GM12878 (cell line): ENCODE results near the gene RNASEH2B. TPM values are rescaled to one million over a fixed set of nuclear protein-coding genes. Genes with fewer than 3 reads are reported as not detected.

Experiments used
- ATAC-seq: fragments of 200-7000 bp; cut with Tn5 transposase; 3 replicates; pipeline ENCODE4 v1.9.1; 2020; ENCODE audit warnings: mild to moderate bottlenecking, moderate library complexity
- BruUV-seq: library from RNA; stranded (reverse); fragments of 400-500 nt; replicated peaks from 2 replicates; lab custom pipeline; 2021; lab: Mats Ljungman, UMichigan
- CTCF ChIA-PET: fragments of 300-600 bp; sonication (Branson Sonifier 250); formaldehyde crosslinking; extraction: SDS; loops from one replicate; lab custom pipeline; 2021; ENCODE audit warnings: inconsistent platforms; lab: Yijun Ruan, JAX
- POLR2A ChIA-PET: fragments of 350-600 bp; formaldehyde crosslinking; extraction: SDS; loops from one replicate; lab custom pipeline; 2021; ENCODE audit warnings: inconsistent platforms; lab: Charles Lee
- RAD21 ChIA-PET: fragments of 300-600 bp; sonication (Branson Sonifier 250); formaldehyde crosslinking; loops from one replicate; lab custom pipeline; 2023; ENCODE audit warnings: antibody characterized with exemption; ENCODE audit not compliant: unreplicated experiment; lab: Charles Lee
- SMC1A ChIA-PET: fragments of 300-600 bp; sonication (Branson Sonifier 250); formaldehyde crosslinking; loops from one replicate; lab custom pipeline; 2023; ENCODE audit not compliant: unreplicated experiment, uncharacterized antibody; lab: Charles Lee
- DNase-seq: peaks from one replicate; pipeline ENCODE4 v3.0.0-alpha.2; 2011; ENCODE audit warnings: low read depth, low spot score
- FAIRE-seq: peaks from 3 replicates; lab custom pipeline; 2011; peaks lifted over from hg19 to GRCh38; lab: Jason Lieb, UNC
- H2AFZ ChIP-seq: 2 replicates; pipeline ENCODE4 v1.6.0; 2011; ENCODE audit warnings: low read depth, low read length, control low read depth; ENCODE audit not compliant: control insufficient read depth
- H3K27ac ChIP-seq: 2 replicates; pipeline ENCODE4 v1.5.1; 2011; ENCODE audit warnings: control low read depth; ENCODE audit not compliant: control insufficient read depth, insufficient read depth
- H3K27me3 ChIP-seq, 2 experiments: replicated peaks in 1 of 2; 2 replicates each; pipeline versions ENCODE4 v1.6.0 to v1.6.1; 2011; ENCODE audit warnings: low read length in 1 of 2; ENCODE audit not compliant: control insufficient read depth in 2 of 2, insufficient read depth in 2 of 2
- H3K36me3 ChIP-seq, 2 experiments: 2 replicates each; pipeline ENCODE4 v1.5.1; 2011; ENCODE audit warnings: low read length in 1 of 2; ENCODE audit not compliant: control insufficient read depth in 2 of 2, insufficient read depth in 2 of 2
- H3K4me1 ChIP-seq: 2 replicates; pipeline ENCODE4 v1.6.1; 2011; ENCODE audit warnings: mild to moderate bottlenecking, low read length, moderate library complexity, mixed read lengths; ENCODE audit not compliant: control insufficient read depth, insufficient read depth
- H3K4me2 ChIP-seq: 2 replicates; pipeline ENCODE4 v1.6.0; 2011; ENCODE audit warnings: control low read depth; ENCODE audit not compliant: control insufficient read depth, insufficient read depth
- H3K4me3 ChIP-seq: fragments of 200-600 bp; sonication (generic); 2 replicates; pipeline ENCODE4 v1.5.1; 2016
- H3K79me2 ChIP-seq: 2 replicates; pipeline ENCODE4 v1.6.0; 2011; ENCODE audit warnings: low read length; ENCODE audit not compliant: control insufficient read depth, insufficient read depth
- H3K9ac ChIP-seq: 2 replicates; pipeline ENCODE4 v1.8.0; 2011; ENCODE audit warnings: low read length, control low read depth, mixed read lengths; ENCODE audit not compliant: control insufficient read depth, insufficient read depth
- H3K9me3 ChIP-seq: replicated peaks from 3 replicates; pipeline ENCODE4 v1.5.1; 2011; ENCODE audit warnings: mild to moderate bottlenecking, low read length; ENCODE audit not compliant: control insufficient read depth, insufficient read depth
- H4K20me1 ChIP-seq: 2 replicates; pipeline ENCODE4 v1.6.0; 2011; ENCODE audit not compliant: control insufficient read depth, insufficient read depth
- BMI1 ChIP-seq: fragments of 450-650 bp; IDR thresholded peaks from 2 replicates; pipeline ENCODE4 v1.6.1; 2016; ENCODE audit warnings: mild to moderate bottlenecking, moderate library complexity, borderline replicate concordance
- EED ChIP-seq: sonication (generic); IDR thresholded peaks from 2 replicates; pipeline ENCODE4 v1.6.1; 2016; ENCODE audit warnings: antibody characterized with exemption, low read depth
- HDGF ChIP-seq: fragments of 450-650 bp; IDR thresholded peaks from 2 replicates; pipeline ENCODE4 v1.6.1; 2016; ENCODE audit warnings: antibody characterized with exemption
- MEF2A ChIP-seq: IDR thresholded peaks from 2 replicates; pipeline ENCODE4 v1.6.1; 2011; ENCODE audit warnings: low read depth, mild to moderate bottlenecking, low read length, moderate library complexity; ENCODE audit not compliant: insufficient read depth
- MLLT1 ChIP-seq: fragments of 450-650 bp; IDR thresholded peaks from 2 replicates; pipeline ENCODE4 v1.6.1; 2016; ENCODE audit warnings: mild to moderate bottlenecking
- PRDM15 ChIP-seq: fragments of 450-650 bp; formaldehyde crosslinking; IDR thresholded peaks from 2 replicates; pipeline ENCODE4 v1.4.0; 2020; ENCODE audit warnings: mild to moderate bottlenecking, moderate library complexity
- SPI1 ChIP-seq: IDR thresholded peaks from 2 replicates; pipeline ENCODE4 v1.6.1; 2011; ENCODE audit warnings: low read depth, mild to moderate bottlenecking, low read length, moderate library complexity, borderline replicate concordance; ENCODE audit not compliant: insufficient read depth
- YBX1 ChIP-seq: fragments of 450-650 bp; IDR thresholded peaks from 2 replicates; pipeline ENCODE4 v1.6.1; 2016; ENCODE audit warnings: antibody characterized with exemption
- ZSCAN29 ChIP-seq: fragments of 450-650 bp; IDR thresholded peaks from 2 replicates; pipeline ENCODE4 v1.6.1; 2017; ENCODE audit warnings: mild to moderate bottlenecking, moderate library complexity
- WGBS: methylation state at CpG from one replicate; pipeline ENCODE4 v1.1.6; 2016; ENCODE audit warnings: low lambda C conversion rate; ENCODE audit not compliant: insufficient replicate concordance, insufficient coverage; ENCODE audit errors: missing lambda C conversion rate; 5-methylcytosine and 5-hydroxymethylcytosine counted together
- in situ Hi-C: fragments of 300-500 bp; cut with MboI; formaldehyde crosslinking; loops from 9 replicates; pipeline ENCODE4 v1.14.3; 2018; ENCODE audit warnings: mixed read lengths
- intact Hi-C: fragments of 100-400 bp; cut with micrococcal nuclease; formaldehyde crosslinking; loops from one replicate; pipeline ENCODE4 v1.14.2; 2022; ENCODE audit not compliant: unreplicated experiment
- polyA plus RNA-seq, 11 experiments: library from polyadenylated mRNA; depleted of rRNA in 4 of 11; unstranded in 6 of 11; stranded (reverse) in 5 of 11; fragments of >200 nt; fragmentation: Nextera tagmentation in 4 of 11; fragmentation: Illumina TruSeq in 1 of 11; extraction: Ambion mirVana in 4 of 11; extraction: Trizol in 1 of 11; gene quantifications; 1 replicate in 1 of 11; 2 replicates in 10 of 11; pipeline versions ENCODE4 v1.2.1 to v1.2.3, GENCODE V29; 2011 to 2016; ENCODE audit warnings: inconsistent platforms in 2 of 11, missing spikeins in 2 of 11, low read depth in 1 of 11
- total RNA-seq, 4 experiments: library from RNA; depleted of rRNA in 3 of 4; stranded (reverse); fragments of >200 nt in 3 of 4; fragmentation: Illumina TruSeq in 1 of 4; extraction: Trizol in 1 of 4; gene quantifications; 2 replicates each; pipeline versions ENCODE4 v1.2.1 to v1.2.3, GENCODE V29; 2013 to 2021
- TF ChIP-seq, protein P1 (sequence below): fragments of 450-650 bp; IDR thresholded peaks from 2 replicates; pipeline ENCODE4 v1.6.1; 2016; ENCODE audit warnings: mild to moderate bottlenecking, moderate library complexity, borderline replicate concordance

The RNASEH2B gene
- total and polyA plus RNA-seq, 10 of the 15 experiments (the other 5 are each of a cell fraction or from before 2014, with no cell fraction given) = 64.9 to 148 (median 97.3) TPM

- peak overlapping the region; percentile 76 for H2AFZ ChIP-seq
- no peak for TF ChIP-seq YBX1
- peak; percentile 57 for TF ChIP-seq EED
- peak; percentile 41; the same call in 1 of the 2 replicates for TF ChIP-seq MLLT1
- no peak for TF ChIP-seq ZSCAN29
- TF ChIP-seq, protein P1, sequence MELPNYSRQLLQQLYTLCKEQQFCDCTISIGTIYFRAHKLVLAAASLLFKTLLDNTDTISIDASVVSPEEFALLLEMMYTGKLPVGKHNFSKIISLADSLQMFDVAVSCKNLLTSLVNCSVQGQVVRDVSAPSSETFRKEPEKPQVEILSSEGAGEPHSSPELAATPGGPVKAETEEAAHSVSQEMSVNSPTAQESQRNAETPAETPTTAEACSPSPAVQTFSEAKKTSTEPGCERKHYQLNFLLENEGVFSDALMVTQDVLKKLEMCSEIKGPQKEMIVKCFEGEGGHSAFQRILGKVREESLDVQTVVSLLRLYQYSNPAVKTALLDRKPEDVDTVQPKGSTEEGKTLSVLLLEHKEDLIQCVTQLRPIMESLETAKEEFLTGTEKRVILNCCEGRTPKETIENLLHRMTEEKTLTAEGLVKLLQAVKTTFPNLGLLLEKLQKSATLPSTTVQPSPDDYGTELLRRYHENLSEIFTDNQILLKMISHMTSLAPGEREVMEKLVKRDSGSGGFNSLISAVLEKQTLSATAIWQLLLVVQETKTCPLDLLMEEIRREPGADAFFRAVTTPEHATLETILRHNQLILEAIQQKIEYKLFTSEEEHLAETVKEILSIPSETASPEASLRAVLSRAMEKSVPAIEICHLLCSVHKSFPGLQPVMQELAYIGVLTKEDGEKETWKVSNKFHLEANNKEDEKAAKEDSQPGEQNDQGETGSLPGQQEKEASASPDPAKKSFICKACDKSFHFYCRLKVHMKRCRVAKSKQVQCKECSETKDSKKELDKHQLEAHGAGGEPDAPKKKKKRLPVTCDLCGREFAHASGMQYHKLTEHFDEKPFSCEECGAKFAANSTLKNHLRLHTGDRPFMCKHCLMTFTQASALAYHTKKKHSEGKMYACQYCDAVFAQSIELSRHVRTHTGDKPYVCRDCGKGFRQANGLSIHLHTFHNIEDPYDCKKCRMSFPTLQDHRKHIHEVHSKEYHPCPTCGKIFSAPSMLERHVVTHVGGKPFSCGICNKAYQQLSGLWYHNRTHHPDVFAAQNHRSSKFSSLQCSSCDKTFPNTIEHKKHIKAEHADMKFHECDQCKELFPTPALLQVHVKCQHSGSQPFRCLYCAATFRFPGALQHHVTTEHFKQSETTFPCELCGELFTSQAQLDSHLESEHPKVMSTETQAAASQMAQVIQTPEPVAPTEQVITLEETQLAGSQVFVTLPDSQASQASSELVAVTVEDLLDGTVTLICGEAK = 0 out of 2 replicates have a peak, but pooled peaks have one; percentile 20
- no peak for TF ChIP-seq BMI1
- 0 out of 2 replicates have a peak, but pooled peaks have one; percentile 12 for TF ChIP-seq SPI1
- TF ChIP-seq MEF2A = no peak
- TF ChIP-seq PRDM15 (CRISPR knock-in tag) = no peak
- TF ChIP-seq HDGF = peak; percentile 82
- TF ChIP-seq, all 136 proteins: peak for 5
- Histone ChIP-seq H3K4me1 (peaks cover 13% of the 10 kb centered on the region; the same call in 1 of the 2 replicates), H3K9me3 (no peaks in the 10 kb centered on the region), H4K20me1 (no peaks in the 10 kb centered on the region), H3K27me3 (no peaks in the 10 kb centered on the region), H3K36me3 (no peaks in the 10 kb centered on the region), H3K79me2 (peaks cover 61% of the 10 kb centered on the region), H3K9ac (peak overlapping the region; percentile 100), H3K27ac (peak overlapping the region; percentile 99), H3K4me2 (peak overlapping the region; percentile 98), H3K4me3 (peak overlapping the region; percentile 95)
- under 1% methylated on average over 13 of the region's 13 CpGs for WGBS
- ATAC-seq (peak; percentile 2; the same call in 2 of the 3 replicates), FAIRE-seq (peak; percentile 7), DNase-seq (no peak)
- in situ Hi-C loops (loop anchor here (5.0 to 10.0 kb wide), 4 partner anchors 103 to 933 kb away; no protein-coding TSS in a partner anchor), intact Hi-C loops (loop anchor here (2.0 to 5.0 kb wide), 7 partner anchors 100 to 973 kb away; partner anchors contain the start of genes SPRYD7 and TRIM13)
- SMC1A ChIA-PET = interaction anchor here (7.8 kb wide), 1 partner anchor 18 kb away, joined by 141 read pairs; no protein-coding TSS in a partner anchor
- RAD21 ChIA-PET = interaction anchor here (2.0 to 5.7 kb wide), 4 partner anchors 18 to 934 kb away, joined by 5 to 77 read pairs (median 62); no protein-coding TSS in a partner anchor
- BruUV-seq = no TSS peak
- POLR2A ChIA-PET = interaction anchor here (0.6 to 5.3 kb wide), 2 partner anchors 18 to 69 kb away, joined by 3 to 39 read pairs; no protein-coding TSS in a partner anchor
- CTCF ChIA-PET = interaction anchor here (1.6 to 5.8 kb wide), 4 partner anchors 19 to 934 kb away, joined by 5 to 85 read pairs (median 54); no protein-coding TSS in a partner anchor
These were observed 854 bp downstream of the RNASEH2B start for GRCh38 chr13:50910485-50910805.
